OCI-LY1 (cell line): ENCODE results near the gene FITM2.
"Not testable (repeated sequence)": the region's sequence is repeated elsewhere in the genome, so short reads cannot be mapped to it uniquely, and the experiment has no call there.

Experiments
- H2AFZ ChIP-seq: fragments of 200-600 bp; sonication (generic), shearing (Covaris generic); 2 replicates; pipeline ENCODE4 v1.6.0; 2014; ENCODE audit warnings: antibody characterized with exemption, mild to moderate bottlenecking, low read length
- H3F3A ChIP-seq: fragments of 200-600 bp; sonication (generic), shearing (Covaris generic); 2 replicates; pipeline ENCODE4 v1.6.0; 2014; ENCODE audit warnings: mild to moderate bottlenecking, antibody characterized with exemption, low read length, moderate library complexity; ENCODE audit not compliant: insufficient read depth
- H3K27ac ChIP-seq: fragments of 200-600 bp; sonication (generic); 2 replicates; pipeline ENCODE4 v1.5.1; 2014; ENCODE audit warnings: low read length, mixed run types, mild to moderate bottlenecking, low read depth; ENCODE audit not compliant: poor library complexity, severe bottlenecking
- H3K27me3 ChIP-seq: fragments of 200-600 bp; sonication (generic); 2 replicates; pipeline ENCODE4 v1.6.0; 2014; ENCODE audit warnings: antibody characterized with exemption, mild to moderate bottlenecking, low read length, moderate library complexity; ENCODE audit not compliant: insufficient read depth
- H3K36me3 ChIP-seq: fragments of 200-600 bp; sonication (generic); 2 replicates; pipeline ENCODE4 v1.6.1; 2014; ENCODE audit warnings: mild to moderate bottlenecking, antibody characterized with exemption, low read length, moderate library complexity, mixed read lengths; ENCODE audit not compliant: insufficient read depth
- H3K4me1 ChIP-seq: fragments of 200-600 bp; sonication (generic); 2 replicates; pipeline ENCODE4 v1.5.1; 2014; ENCODE audit warnings: mild to moderate bottlenecking, low read length, moderate library complexity; ENCODE audit not compliant: insufficient read depth, severe bottlenecking
- H3K4me2 ChIP-seq: fragments of 200-600 bp; sonication (generic), shearing (Covaris generic); 2 replicates; pipeline ENCODE4 v1.6.1; 2014; ENCODE audit warnings: low read length
- H3K4me3 ChIP-seq: fragments of 200-600 bp; sonication (generic); 2 replicates; pipeline ENCODE4 v1.5.1; 2014; ENCODE audit warnings: low read length, low read depth, mild to moderate bottlenecking, mixed read lengths; ENCODE audit not compliant: poor library complexity, severe bottlenecking
- H3K79me2 ChIP-seq: fragments of 200-600 bp; shearing (Covaris generic); 2 replicates; pipeline ENCODE4 v1.6.1; 2016; ENCODE audit warnings: mixed run types, low read length, mixed read lengths; ENCODE audit not compliant: insufficient read depth
- H3K9ac ChIP-seq: fragments of 200-600 bp; sonication (generic), shearing (Covaris generic); 2 replicates; pipeline ENCODE4 v1.6.1; 2014; ENCODE audit warnings: mild to moderate bottlenecking, low read length, mixed read lengths
- H3K9me2 ChIP-seq: fragments of 200-600 bp; sonication (generic), shearing (Covaris generic); 2 replicates; pipeline ENCODE4 v1.6.1; 2014; ENCODE audit warnings: low read depth, mild to moderate bottlenecking, low read length, mixed read lengths
- H3K9me3 ChIP-seq: fragments of 200-600 bp; shearing (Covaris generic); 2 replicates; pipeline ENCODE4 v1.6.1; 2014; ENCODE audit warnings: low read length, mixed read lengths
- H4K20me1 ChIP-seq: fragments of 200-600 bp; sonication (generic), shearing (Covaris generic); 2 replicates; pipeline ENCODE4 v1.6.0; 2016; ENCODE audit warnings: mild to moderate bottlenecking, low read length; ENCODE audit not compliant: insufficient read depth
- EZH2 ChIP-seq: fragments of 200-600 bp; sonication (generic), shearing (Covaris generic); IDR thresholded peaks from 2 replicates; pipeline ENCODE4 v1.8.0; 2017; ENCODE audit warnings: borderline replicate concordance, mixed run types, mild to moderate bottlenecking, antibody characterized with exemption, low read length, moderate library complexity, mixed read lengths
- TF ChIP-seq, protein P1 (sequence below): fragments of 200-600 bp; sonication (generic), shearing (Covaris generic); IDR thresholded peaks from 2 replicates; pipeline ENCODE4 v1.5.1; 2017; ENCODE audit warnings: mild to moderate bottlenecking, antibody characterized with exemption, low read length, moderate library complexity, mixed read lengths

Gene FITM2

GRCh38 chr20:44302026-44302669 lies 8.9 kb downstream of the FITM2 start:
- no peaks in the 10 kb centered on the region for H3K9me2 ChIP-seq
- H3K4me2 ChIP-seq, result no peak overlapping the region
- H3K79me2 ChIP-seq, result no peaks in the 10 kb centered on the region
- H3K4me3 ChIP-seq, result no peak overlapping the region
- H3K27ac ChIP-seq, result no peak overlapping the region
- H3K27me3 ChIP-seq, result no peaks in the 10 kb centered on the region
- no peaks in the 10 kb centered on the region for H4K20me1 ChIP-seq
- no peak for TF ChIP-seq EZH2
- TF ChIP-seq, protein P1, sequence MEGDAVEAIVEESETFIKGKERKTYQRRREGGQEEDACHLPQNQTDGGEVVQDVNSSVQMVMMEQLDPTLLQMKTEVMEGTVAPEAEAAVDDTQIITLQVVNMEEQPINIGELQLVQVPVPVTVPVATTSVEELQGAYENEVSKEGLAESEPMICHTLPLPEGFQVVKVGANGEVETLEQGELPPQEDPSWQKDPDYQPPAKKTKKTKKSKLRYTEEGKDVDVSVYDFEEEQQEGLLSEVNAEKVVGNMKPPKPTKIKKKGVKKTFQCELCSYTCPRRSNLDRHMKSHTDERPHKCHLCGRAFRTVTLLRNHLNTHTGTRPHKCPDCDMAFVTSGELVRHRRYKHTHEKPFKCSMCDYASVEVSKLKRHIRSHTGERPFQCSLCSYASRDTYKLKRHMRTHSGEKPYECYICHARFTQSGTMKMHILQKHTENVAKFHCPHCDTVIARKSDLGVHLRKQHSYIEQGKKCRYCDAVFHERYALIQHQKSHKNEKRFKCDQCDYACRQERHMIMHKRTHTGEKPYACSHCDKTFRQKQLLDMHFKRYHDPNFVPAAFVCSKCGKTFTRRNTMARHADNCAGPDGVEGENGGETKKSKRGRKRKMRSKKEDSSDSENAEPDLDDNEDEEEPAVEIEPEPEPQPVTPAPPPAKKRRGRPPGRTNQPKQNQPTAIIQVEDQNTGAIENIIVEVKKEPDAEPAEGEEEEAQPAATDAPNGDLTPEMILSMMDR, result no peak
- H3F3A ChIP-seq, result no peaks in the 10 kb centered on the region
- H3K9me3 ChIP-seq, result no peaks in the 10 kb centered on the region
- no peak overlapping the region for H2AFZ ChIP-seq
- H3K9ac ChIP-seq, result no peak overlapping the region
- no peaks in the 10 kb centered on the region; the same call in 1 of the 2 replicates for H3K36me3 ChIP-seq
- H3K4me1 ChIP-seq, result no peaks in the 10 kb centered on the region

DNA sequence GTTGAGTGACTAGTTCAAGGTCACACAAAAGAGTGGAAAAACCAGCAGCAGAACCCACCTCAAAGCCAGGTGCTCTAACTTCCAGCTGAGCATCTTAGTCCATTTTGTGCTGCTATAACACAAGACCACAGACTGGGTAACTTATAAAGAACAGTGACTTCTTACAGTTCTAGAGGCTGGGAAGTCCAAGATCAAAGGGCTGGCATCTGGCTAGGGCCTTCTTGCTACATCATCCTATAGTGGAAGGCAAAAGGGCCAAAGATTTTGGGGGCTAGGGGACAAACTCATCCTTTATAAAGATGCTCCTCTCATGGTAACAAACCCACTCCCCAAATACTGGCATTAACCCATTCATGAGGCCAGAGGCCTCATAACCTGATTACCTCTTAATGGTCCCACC lies 9.7 kb downstream of the FITM2 start:
- Histone ChIP-seq H3K27ac (no peak overlapping the region), H3K79me2 (no peaks in the 10 kb centered on the region), H3K9me3 (no peaks in the 10 kb centered on the region), H3K4me1 (no peaks in the 10 kb centered on the region), H3K9me2 (no peaks in the 10 kb centered on the region), H4K20me1 (no peaks in the 10 kb centered on the region), H3K9ac (no peak overlapping the region), H3K4me3 (no peak overlapping the region), H2AFZ (no peak overlapping the region), H3K27me3 (no peaks in the 10 kb centered on the region), H3K36me3 (no peaks in the 10 kb centered on the region; the same call in 1 of the 2 replicates), H3F3A (no peaks in the 10 kb centered on the region), H3K4me2 (no peak overlapping the region)
- TF ChIP-seq, protein P1, result no peak
- no peak for TF ChIP-seq EZH2

GRCh38 chr20:44299011-44299535 lies 11.9 kb downstream of the FITM2 start:
- not testable (repeated sequence) for H3K36me3 ChIP-seq, H4K20me1 ChIP-seq, H3F3A ChIP-seq, H3K9me3 ChIP-seq, H3K9me2 ChIP-seq, H2AFZ ChIP-seq, H3K27me3 ChIP-seq, H3K4me1 ChIP-seq, H3K79me2 ChIP-seq, H3K9ac ChIP-seq, H3K4me3 ChIP-seq, H3K27ac ChIP-seq, H3K4me2 ChIP-seq

- H3K9me2 ChIP-seq, result no peaks in the 10 kb centered on the region
- H4K20me1 ChIP-seq, result no peaks in the 10 kb centered on the region
- no peak overlapping the region for H3K4me3 ChIP-seq
- no peaks in the 10 kb centered on the region for H3K4me1 ChIP-seq
- H2AFZ ChIP-seq, result no peak overlapping the region
- H3K4me2 ChIP-seq, result no peak overlapping the region
- no peak for TF ChIP-seq EZH2
- TF ChIP-seq, protein P1, result no peak
- H3K9me3 ChIP-seq, result no peaks in the 10 kb centered on the region
- no peaks in the 10 kb centered on the region; the same call in 1 of the 2 replicates for H3K36me3 ChIP-seq
- no peaks in the 10 kb centered on the region for H3K27me3 ChIP-seq
- no peak overlapping the region for H3K9ac ChIP-seq
- no peaks in the 10 kb centered on the region for H3K79me2 ChIP-seq
- H3F3A ChIP-seq, result no peaks in the 10 kb centered on the region
- no peak overlapping the region for H3K27ac ChIP-seq
Measured at GRCh38 chr20:44297721-44298120, 13.3 kb downstream of the FITM2 start.
